ENCODE measurements around the gene UGT1A5. TPM values are rescaled to one million over a fixed set of nuclear protein-coding genes. Genes with fewer than 3 reads are reported as not detected.

UGT1A5 gene
- total and polyA plus RNA-seq, 2 of the 8 experiments (the other 6 are each of a cell fraction or from before 2014, with no cell fraction given): not detected

- Histone ChIP-seq H3K36me3 (ENCODE audit: control insufficient read depth in 2 of 4, insufficient read depth in 4 of 4, low read length in 3 of 4) (no peaks in the 10 kb centered on the region), H3K79me2 (ENCODE audit: control insufficient read depth in 1 of 2, insufficient read depth in 2 of 2, low read length in 2 of 2) (no peaks in the 10 kb centered on the region), H3K79me1 (ENCODE audit: low read depth, low read length) (no peaks in the 10 kb centered on the region), H3K23ac (ENCODE audit: insufficient read length) (no peak overlapping the region), H3K27ac (ENCODE audit: low read depth, low read length) (no peak overlapping the region), H3K18ac (ENCODE audit: extremely low read depth, low read length) (no peak overlapping the region), H3K27me3 (replicated peaks in 1 of 4; ENCODE audit: control insufficient read depth in 3 of 4, extremely low read depth in 1 of 4, insufficient read depth in 3 of 4, low read length in 3 of 4) (no peaks in the 10 kb centered on the region), H2BK15ac (ENCODE audit: low read length) (no peak overlapping the region), H2BK20ac (ENCODE audit: low read length) (0 out of 2 replicates have a peak overlapping the region, but pooled peaks have one; percentile 56), H4K8ac (ENCODE audit: extremely low read depth, insufficient read depth, low read length) (no peak overlapping the region), H3K9ac (replicated peaks in 1 of 4; ENCODE audit: extremely low read depth in 1 of 4, low read depth in 3 of 4, low read length in 3 of 4) (no peak overlapping the region), H3K4me3 (ENCODE audit: extremely low read depth in 1 of 4, insufficient read depth in 2 of 4, low read depth in 3 of 4, low read length in 4 of 4) (no peak overlapping the region), H4K5ac (ENCODE audit: insufficient read length, low read depth, low read length) (no peak overlapping the region), H2AK5ac (ENCODE audit: low read depth, low read length) (no peak overlapping the region), H2BK5ac (ENCODE audit: low read depth, low read length) (peak overlapping the region; percentile 63; the same call in 1 of the 2 replicates), H3K56ac (replicated peaks; ENCODE audit: insufficient read length, low read depth, low read length) (no peak overlapping the region), H3K4me1 (replicated peaks in 1 of 4; ENCODE audit: control insufficient read depth in 3 of 4, insufficient read depth in 4 of 4, low read length in 3 of 4) (no peaks in the 10 kb centered on the region; a peak in 1 of 7 replicates), H2AFZ (ENCODE audit: low read length) (no peak overlapping the region), H3K14ac (ENCODE audit: insufficient read length) (no peak overlapping the region), H3K9me3 (ENCODE audit: insufficient read depth in 2 of 2, low read depth in 1 of 2, low read length in 1 of 2) (peaks cover 3 to 4% of the 10 kb centered on the region in 2 experiments; a peak in 1 of 4 replicates), H3K4me2 (ENCODE audit: insufficient read depth in 1 of 2, low read depth in 2 of 2, low read length in 2 of 2) (no peak overlapping the region), H3K23me2 (ENCODE audit: low read depth, low read length) (peaks cover 2% of the 10 kb centered on the region; the same call in 1 of the 2 replicates), H3K4ac (replicated peaks; ENCODE audit: insufficient read length, low read depth, low read length) (no peak overlapping the region), H4K91ac (replicated peaks; ENCODE audit: insufficient read length, low read length) (peak overlapping the region; percentile 17), H2BK12ac (ENCODE audit: low read depth, low read length) (no peak overlapping the region), H4K20me1 (replicated peaks in 1 of 2; ENCODE audit: control insufficient read depth in 1 of 2, insufficient read depth in 2 of 2, low read length in 2 of 2) (no peaks in the 10 kb centered on the region), H2BK120ac (replicated peaks; ENCODE audit: low read depth, low read length) (no peak overlapping the region)
- WGBS, 2 experiments (ENCODE audit: extremely low coverage in 1 of 2, insufficient coverage in 1 of 2, insufficient read length in 1 of 2, insufficient replicate concordance in 2 of 2, low coverage in 1 of 2, low lambda C conversion rate in 2 of 2, missing lambda C conversion rate in 1 of 2): 94% methylated on average over 9 of the region's 9 CpGs; no CpG with 5 or more reads in 1 of the 2 experiments
- ChIA-PET POLR2A (ENCODE audit: partially characterized antibody) (no interaction called here), CTCF (ENCODE audit: partially characterized antibody) (interaction anchor here (0.6 to 1.1 kb wide), 2 partner anchors 27 to 29 kb away, joined by 3 to 5 read pairs; no protein-coding TSS in a partner anchor)
- no peak for FAIRE-seq
- no peak for DNase-seq (ENCODE audit: low read depth in 1 of 2, low spot score in 2 of 2)
- no peak for TF ChIP-seq RNF2 (IDR thresholded peaks at IDR 0.05; ENCODE audit: borderline replicate concordance, low read depth, low read length, missing control alignments, poor library complexity, severe bottlenecking)
- TF ChIP-seq SUZ12 (IDR thresholded peaks at IDR 0.05; ENCODE audit: low read length): no peak
- no peak for TF ChIP-seq SIN3A (conservative IDR thresholded peaks at IDR 0.05 in 1 of 2, IDR thresholded peaks at IDR 0.05 in 1 of 2; ENCODE audit: low read depth in 1 of 2, low read length in 2 of 2)
- TF ChIP-seq RBBP5 (IDR thresholded peaks at IDR 0.05; ENCODE audit: borderline replicate concordance, low read depth, low read length): no peak
- TF ChIP-seq EP300 (IDR thresholded peaks at IDR 0.05; ENCODE audit: borderline replicate concordance in 1 of 2, low read depth in 2 of 2, low read length in 2 of 2): no peak
- TF ChIP-seq BRCA1 (IDR thresholded peaks at IDR 0.05; ENCODE audit: low read depth, low read length): no peak
- TF ChIP-seq TBP (IDR thresholded peaks at IDR 0.05; ENCODE audit: low read depth, low read length): no peak
- no peak for TF ChIP-seq BACH1 (IDR thresholded peaks at IDR 0.05; ENCODE audit: low read length)
- TF ChIP-seq KDM5A (IDR thresholded peaks at IDR 0.05; ENCODE audit: low read length): no peak
- TF ChIP-seq ATF2 (IDR thresholded peaks at IDR 0.05; ENCODE audit: low read length): no peak
- no peak for TF ChIP-seq YY1 (IDR thresholded peaks at IDR 0.05; ENCODE audit: low read depth, low read length)
- no peak for TF ChIP-seq TCF12 (IDR thresholded peaks at IDR 0.05; ENCODE audit: low read depth, low read length)
Observed at GRCh38 chr2:233769260-233769659, 56.6 kb downstream of the UGT1A5 start.

All from H1 (cell line).